Skin epidermis (tissue), 12 donors: Measurements from ENCODE around the gene PAM.
"Not testable (repeated sequence)": the region's sequence is repeated elsewhere in the genome, so short reads cannot be mapped to it uniquely, and the experiment has no call there.

Experiments
- H3K27ac ChIP-seq, 21 experiments: fragments of 200-600 bp; sonication (generic) in 11 of 21; one replicate each; pipeline ENCODE4 v1.5.0; 2020; ENCODE audit warnings: mild to moderate bottlenecking in 3 of 21, inconsistent platforms in 2 of 21, moderate library complexity in 2 of 21
- H3K4me3 ChIP-seq, 7 experiments: fragments of 200-600 bp; sonication (generic) in 2 of 7; one replicate each; pipeline ENCODE4 v1.5.0; 2020; ENCODE audit warnings: inconsistent platforms in 2 of 7, mild to moderate bottlenecking in 2 of 7, moderate library complexity in 1 of 7

PAM gene

DNA sequence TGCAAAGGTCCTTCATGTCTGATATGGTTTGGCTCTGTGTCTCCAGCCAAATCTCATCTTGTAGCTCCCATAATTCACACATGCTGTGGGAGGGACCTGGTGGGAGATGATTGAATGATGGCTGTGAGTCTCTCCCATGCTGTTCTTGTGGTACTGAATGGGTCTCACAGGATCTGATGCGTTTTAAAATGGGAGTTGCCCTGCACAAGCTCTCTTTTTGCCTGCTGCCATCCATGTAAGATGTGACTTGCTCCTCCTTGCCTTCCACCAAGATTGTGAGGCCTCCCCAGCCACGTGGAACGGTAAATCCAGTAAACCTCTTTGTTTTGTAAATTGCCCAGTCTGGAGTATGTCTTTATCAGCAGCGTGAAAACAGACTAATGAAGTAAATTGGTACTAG, 318.4 kb downstream of the PAM start:
- not testable (repeated sequence) for H3K4me3 ChIP-seq, H3K27ac ChIP-seq

- no peak overlapping the region for H3K27ac ChIP-seq
- no peak overlapping the region for H3K4me3 ChIP-seq
Measured at GRCh38 chr5:103075442-103075841, 320.3 kb downstream of the PAM start.
